Endothelial cell of umbilical vein (primary cell): ENCODE results near the gene MPDZ. TPM values are rescaled to one million over a fixed set of nuclear protein-coding genes. Genes with fewer than 3 reads are reported as not detected.

Experiments used
- BruUV-seq: library from RNA; stranded (reverse); fragments of 400-500 nt; replicated peaks from 2 replicates; lab custom pipeline; 2021; lab: Mats Ljungman, UMichigan
- CTCF ChIA-PET: fragments of 300-600, 350-600 bp; sonication (Branson Sonifier 250); formaldehyde crosslinking; loops from one replicate; lab custom pipeline; 2021; ENCODE audit warnings: antibody characterized with exemption, inconsistent platforms; lab: Charles Lee
- POLR2A ChIA-PET: fragments of 300-600, 350-600 bp; sonication (Branson Sonifier 250); formaldehyde crosslinking; loops from one replicate; lab custom pipeline; 2021; ENCODE audit warnings: antibody characterized with exemption, inconsistent platforms; lab: Charles Lee
- DNase-seq: peaks from one replicate; pipeline ENCODE4 v3.0.0-alpha.2; 2011; ENCODE audit warnings: low read depth, low spot score
- FAIRE-seq: peaks from 2 replicates; lab custom pipeline; 2011; peaks lifted over from hg19 to GRCh38; lab: Jason Lieb, UNC
- H2AFZ ChIP-seq: 2 replicates; pipeline ENCODE4 v1.6.0; 2012; ENCODE audit warnings: low read depth, low read length, control low read depth, inconsistent platforms
- H3K27ac ChIP-seq: 2 replicates; pipeline ENCODE4 v1.5.1; 2011; ENCODE audit warnings: low read depth, mild to moderate bottlenecking, control low read depth, low read length, moderate library complexity; ENCODE audit not compliant: insufficient read depth
- H3K27me3 ChIP-seq, 2 experiments: 2 replicates each; pipeline versions ENCODE4 v1.6.0 to v1.6.1; 2011; ENCODE audit warnings: low read length in 2 of 2, mixed read lengths in 1 of 2; ENCODE audit not compliant: control insufficient read depth in 2 of 2, insufficient read depth in 2 of 2
- H3K36me3 ChIP-seq, 2 experiments: 2 replicates in 1 of 2; 3 replicates in 1 of 2; pipeline ENCODE4 v1.5.1; 2011; ENCODE audit warnings: low read length in 2 of 2, mild to moderate bottlenecking in 1 of 2, moderate library complexity in 1 of 2; ENCODE audit not compliant: control insufficient read depth in 2 of 2, insufficient read depth in 2 of 2; ENCODE audit errors: extremely low read depth in 1 of 2
- H3K4me1 ChIP-seq: 3 replicates; pipeline ENCODE4 v1.5.1; 2011; ENCODE audit warnings: mild to moderate bottlenecking, low read length; ENCODE audit not compliant: control insufficient read depth, insufficient read depth; ENCODE audit errors: extremely low read depth
- H3K4me2 ChIP-seq: 2 replicates; pipeline ENCODE4 v1.6.1; 2011; ENCODE audit warnings: low read length, control low read depth, mixed read lengths; ENCODE audit not compliant: insufficient read depth
- H3K4me3 ChIP-seq, 3 experiments: fragments of 200-600 bp in 1 of 3; sonication (generic), shearing (Covaris generic) in 1 of 3; replicated peaks in 1 of 3; 2 replicates each; pipeline ENCODE4 v1.5.1; 2011 to 2016; ENCODE audit warnings: control low read depth in 3 of 3, low read length in 3 of 3, mild to moderate bottlenecking in 2 of 3, inconsistent platforms in 1 of 3, low read depth in 1 of 3, moderate library complexity in 1 of 3; ENCODE audit not compliant: insufficient read depth in 1 of 3
- H3K79me2 ChIP-seq: 2 replicates; pipeline ENCODE4 v1.6.0; 2012; ENCODE audit warnings: low read length, inconsistent platforms; ENCODE audit not compliant: control insufficient read depth, insufficient read depth
- H3K9ac ChIP-seq: replicated peaks from 2 replicates; pipeline ENCODE3; 2011; ENCODE audit warnings: low read length, control low read depth; ENCODE audit not compliant: insufficient read depth; ENCODE audit errors: extremely low read depth
- H3K9me1 ChIP-seq: replicated peaks from 3 replicates; pipeline ENCODE4 v1.6.0; 2011; ENCODE audit warnings: mild to moderate bottlenecking, low read length; ENCODE audit not compliant: control insufficient read depth, insufficient read depth; ENCODE audit errors: extremely low read depth
- H3K9me3 ChIP-seq: replicated peaks from 2 replicates; pipeline ENCODE4 v1.5.1; 2012; ENCODE audit warnings: low read length, inconsistent platforms; ENCODE audit not compliant: control insufficient read depth, insufficient read depth
- H4K20me1 ChIP-seq: replicated peaks from 2 replicates; pipeline ENCODE3; 2011; ENCODE audit warnings: mild to moderate bottlenecking, low read length; ENCODE audit not compliant: control insufficient read depth, insufficient read depth; ENCODE audit errors: extremely low read depth
- CTCF ChIP-seq, 2 donors: IDR thresholded peaks; 1 replicate in 1 of 2; 2 replicates in 1 of 2; pipeline ENCODE4 v1.5.1; 2011; ENCODE audit warnings: low read length in 2 of 2, mild to moderate bottlenecking in 2 of 2, moderate library complexity in 2 of 2, control low read depth in 1 of 2, inconsistent platforms in 1 of 2, low read depth in 1 of 2; ENCODE audit not compliant: insufficient read depth in 1 of 2; ENCODE audit errors: extremely low read depth in 1 of 2
- EZH2 ChIP-seq: IDR thresholded peaks from 2 replicates; pipeline ENCODE4 v1.6.1; 2012; ENCODE audit warnings: borderline replicate concordance, low read depth, mild to moderate bottlenecking, moderate library complexity, low read length, inconsistent platforms; ENCODE audit not compliant: severe bottlenecking
- FOS ChIP-seq: IDR thresholded peaks from 2 replicates; pipeline ENCODE4 v1.6.1; 2011; ENCODE audit warnings: mild to moderate bottlenecking, low read length, moderate library complexity, borderline replicate concordance; ENCODE audit not compliant: insufficient read depth
- GATA2 ChIP-seq: IDR thresholded peaks from 2 replicates; pipeline ENCODE4 v1.7.0; 2011; ENCODE audit warnings: low read depth, mild to moderate bottlenecking, moderate library complexity, mixed read lengths, low read length; ENCODE audit not compliant: insufficient read length, insufficient read depth
- JUN ChIP-seq: IDR thresholded peaks from 2 replicates; pipeline ENCODE4 v1.6.1; 2011; ENCODE audit warnings: borderline replicate concordance, low read depth; ENCODE audit not compliant: insufficient read length, insufficient read depth
- MYC ChIP-seq: IDR thresholded peaks from one replicate; pipeline ENCODE4 v1.6.1; 2011; ENCODE audit warnings: mild to moderate bottlenecking, low read depth, low read length
- POLR2A ChIP-seq: IDR thresholded peaks from 2 replicates; pipeline ENCODE4 v1.6.1; 2012; ENCODE audit warnings: low read depth, mild to moderate bottlenecking, control low read depth, low read length
- POLR2AphosphoS5 ChIP-seq: IDR thresholded peaks from 2 replicates; pipeline ENCODE4 v1.6.1; 2012; ENCODE audit warnings: low read depth, mild to moderate bottlenecking, control low read depth, low read length, moderate library complexity; ENCODE audit not compliant: insufficient read depth
- dilution Hi-C: fragments of 300-500 bp; cut with MboI; formaldehyde crosslinking; loops from one replicate; pipeline ENCODE4 v1.15.0; 2019; ENCODE audit warnings: low sequenced_read_pairs; ENCODE audit not compliant: extremely low pct_ligation_motif_present
- intact Hi-C: fragments of 100-400 bp; cut with micrococcal nuclease; formaldehyde crosslinking; loops from one replicate; pipeline ENCODE4 v1.10.0; 2022
- polyA plus RNA-seq, 4 experiments: library from polyadenylated mRNA; depleted of rRNA in 3 of 4; stranded (reverse) in 3 of 4; unstranded in 1 of 4; fragments of >200 nt; gene quantifications; 2 replicates each; pipeline versions ENCODE4 v1.2.1 to v1.2.3, GENCODE V29; 2011 to 2012; ENCODE audit warnings: missing spikeins in 1 of 4
- total RNA-seq: library from RNA; stranded (reverse); gene quantifications from 2 replicates; pipeline ENCODE4 v1.2.3, GENCODE V29; 2021
- TF ChIP-seq, protein P1 (sequence below): IDR thresholded peaks from 2 replicates; pipeline ENCODE4 v1.6.1; 2011; ENCODE audit not compliant: insufficient read depth, insufficient read length

The MPDZ gene
- total and polyA plus RNA-seq, 2 donors (not counting 3 experiments of a cell fraction or from before 2014, with no cell fraction given) = 22.3 to 54.4 TPM

DNA sequence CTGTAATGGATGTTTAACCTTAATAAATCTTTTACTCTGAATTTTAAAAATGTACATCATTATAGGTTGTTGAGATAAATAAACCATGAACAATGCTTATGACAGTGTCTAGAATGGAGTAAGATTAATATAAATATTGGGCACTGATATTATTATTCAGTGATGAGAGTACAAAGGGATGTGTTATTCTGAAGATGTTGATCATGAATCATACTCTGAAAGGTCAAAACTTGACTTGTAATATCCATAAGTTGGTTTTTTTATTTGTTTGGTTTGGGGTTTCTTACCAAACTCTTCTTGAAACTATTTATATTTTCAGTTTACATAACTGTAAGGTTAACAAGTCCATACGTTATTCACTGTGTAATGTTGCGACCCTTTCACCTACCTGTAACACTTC is 163.2 kb downstream of the MPDZ start:
- TF ChIP-seq FOS (no peak), POLR2A (no peak)
- Histone ChIP-seq H3K4me3 (no peak overlapping the region), H4K20me1 (no peaks in the 10 kb centered on the region), H3K4me2 (no peak overlapping the region), H3K9ac (no peak overlapping the region), H2AFZ (no peak overlapping the region), H3K9me1 (no peaks in the 10 kb centered on the region), H3K9me3 (no peaks in the 10 kb centered on the region), H3K79me2 (no peaks in the 10 kb centered on the region), H3K27ac (no peak overlapping the region), H3K27me3 (no peaks in the 10 kb centered on the region), H3K4me1 (no peaks in the 10 kb centered on the region), H3K36me3 (peaks cover 2 to 10% of the 10 kb centered on the region in 2 experiments)
- ChIA-PET CTCF (no interaction called here), POLR2A (no interaction called here)
- no TSS peak for BruUV-seq
- intact Hi-C loops (no loop called here), dilution Hi-C loops (no loop called here)
- DNase-seq (no peak), FAIRE-seq (no peak)

DNA sequence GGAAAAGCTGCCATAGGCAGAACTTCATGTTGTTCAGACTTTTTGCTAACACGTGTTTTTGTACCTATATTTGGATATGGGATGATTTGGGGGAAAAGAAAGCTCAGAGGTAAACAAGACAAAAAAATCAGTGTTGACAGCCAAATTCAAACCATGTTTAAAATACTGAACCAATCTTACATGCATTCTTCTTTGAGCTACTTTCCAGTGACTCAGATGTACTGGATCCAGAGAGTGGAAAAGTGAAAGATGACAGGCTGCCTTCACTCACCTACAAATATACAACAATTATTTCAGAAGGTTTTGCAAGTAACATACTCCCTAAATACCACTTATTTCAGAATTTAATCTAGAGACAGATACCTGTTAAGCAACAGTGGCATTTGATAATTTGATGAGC is 165.7 kb downstream of the MPDZ start:
- Histone ChIP-seq H3K4me3 (no peak overlapping the region), H3K4me1 (no peaks in the 10 kb centered on the region), H3K79me2 (no peaks in the 10 kb centered on the region), H4K20me1 (no peaks in the 10 kb centered on the region), H3K27me3 (no peaks in the 10 kb centered on the region), H3K4me2 (no peak overlapping the region), H3K36me3 (peaks cover 9 to 13% of the 10 kb centered on the region in 2 experiments), H3K9ac (no peak overlapping the region), H3K9me3 (no peaks in the 10 kb centered on the region), H3K27ac (no peak overlapping the region), H3K9me1 (no peaks in the 10 kb centered on the region), H2AFZ (no peak overlapping the region)
- no TSS peak for BruUV-seq
- dilution Hi-C loops (no loop called here), intact Hi-C loops (no loop called here)
- no peak for TF ChIP-seq FOS
- TF ChIP-seq, protein P1, sequence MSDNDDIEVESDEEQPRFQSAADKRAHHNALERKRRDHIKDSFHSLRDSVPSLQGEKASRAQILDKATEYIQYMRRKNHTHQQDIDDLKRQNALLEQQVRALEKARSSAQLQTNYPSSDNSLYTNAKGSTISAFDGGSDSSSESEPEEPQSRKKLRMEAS = no peak
- no peak for TF ChIP-seq EZH2
- no peak for TF ChIP-seq GATA2
- TF ChIP-seq MYC = no peak
- TF ChIP-seq CTCF (IDR thresholded peaks at IDR 0.05; ENCODE audit: extremely low read depth in 1 of 2, insufficient read depth in 1 of 2, low read depth in 1 of 2, low read length in 2 of 2) = no peak
- no peak for TF ChIP-seq JUN
- TF ChIP-seq POLR2A = no peak
- TF ChIP-seq POLR2AphosphoS5 = no peak
- FAIRE-seq (no peak), DNase-seq (no peak)
- POLR2A ChIA-PET = no interaction called here
- CTCF ChIA-PET = interaction anchor here (0.8 kb wide), 1 partner anchor 23 kb away, joined by 3 read pairs; no protein-coding TSS in a partner anchor
